Renal cortical epithelial cell (primary cell): Measurements from ENCODE around the gene LRMDA. TPM values are rescaled to one million over a fixed set of nuclear protein-coding genes. Genes with fewer than 3 reads are reported as not detected.
A peak's percentile ranks its signal among the peaks of the same experiment; 100 is the strongest.

Source experiments
- DNase-seq: peaks from one replicate; pipeline ENCODE4 v3.0.0-alpha.2; 2011; ENCODE audit warnings: low read depth
- total RNA-seq: library from RNA; depleted of rRNA; stranded (reverse); fragments of >200 nt; gene quantifications from 2 replicates; pipeline ENCODE4 v1.2.3, GENCODE V29; 2014

The LRMDA gene
- total RNA-seq, 1 donor from 2014 or later: 11.7 TPM

DNA sequence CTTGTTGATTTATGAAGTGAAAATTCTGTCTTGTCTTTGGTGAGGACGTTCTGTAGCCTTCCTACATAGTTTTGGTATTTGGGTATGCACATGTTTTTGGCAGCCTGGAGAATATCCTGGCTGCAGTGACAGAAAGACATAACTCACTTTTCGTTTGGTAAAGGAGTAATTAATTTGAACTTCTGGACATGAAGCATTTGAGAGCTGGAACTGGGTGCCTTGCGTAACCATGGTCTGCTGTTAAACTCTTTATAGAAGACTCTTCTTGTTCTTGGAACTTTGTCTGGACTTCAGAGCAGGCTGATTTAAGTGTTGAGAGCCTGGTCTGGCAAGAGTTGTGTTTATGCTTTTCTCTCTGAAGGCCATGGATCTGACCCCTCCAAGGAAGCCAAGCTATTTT lies 231.3 kb downstream of the LRMDA start:
- DNase-seq: peak; percentile 41

DNA sequence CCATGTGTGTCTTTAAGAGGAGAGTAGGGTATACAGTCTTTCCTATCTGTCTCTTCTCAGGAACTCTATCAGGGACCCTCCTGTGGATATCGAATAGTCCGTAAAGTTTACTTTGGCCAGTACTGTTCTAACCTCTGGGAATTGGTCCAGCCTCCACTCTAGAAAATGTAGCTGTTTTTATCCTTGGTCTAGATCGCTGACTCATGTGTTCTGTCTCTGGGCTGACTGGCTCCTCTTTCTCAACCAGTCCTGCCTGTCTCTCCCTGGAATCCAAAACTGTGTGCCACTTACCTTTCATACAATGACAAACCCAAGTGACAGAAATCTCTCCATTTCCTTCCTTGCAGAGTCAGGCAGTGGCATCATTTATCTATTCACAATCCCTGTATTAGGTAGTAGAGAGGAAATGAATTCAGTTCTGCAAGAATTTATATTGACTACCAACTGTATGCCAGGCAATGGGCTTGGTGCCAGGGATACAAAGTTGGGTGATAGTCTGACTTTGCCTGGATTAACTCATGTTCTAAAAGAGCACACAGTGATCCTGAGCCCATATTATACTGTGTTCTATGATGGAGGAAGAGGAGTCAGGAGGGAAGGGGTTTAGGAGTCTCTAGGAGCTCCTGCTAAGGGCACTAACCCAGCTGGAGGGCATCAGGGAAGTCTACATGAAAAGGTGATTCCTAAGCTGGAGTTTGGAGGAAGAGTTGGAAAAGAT lies 232.7 kb downstream of the LRMDA start:
- peak; percentile 52 for DNase-seq

DNA sequence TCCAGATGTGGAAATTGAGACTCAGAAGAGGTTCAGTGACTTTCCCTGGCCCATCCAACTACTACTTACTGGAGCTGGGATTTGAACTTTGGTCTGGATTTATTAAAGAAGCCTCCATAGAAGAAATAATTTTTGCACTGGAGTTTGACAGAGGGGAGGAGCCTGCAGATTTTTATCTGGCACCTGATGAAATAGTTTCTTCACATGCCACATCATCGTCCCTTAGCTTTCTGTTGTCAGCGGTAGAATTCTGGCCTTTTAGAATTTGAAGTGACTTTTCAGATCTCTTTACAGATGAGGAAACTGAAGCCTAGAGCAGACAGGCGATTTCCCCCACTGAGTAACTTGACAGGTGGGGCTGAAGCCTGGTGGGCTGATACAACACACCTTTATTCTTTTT lies 233.5 kb downstream of the LRMDA start:
- DNase-seq: no peak

DNA sequence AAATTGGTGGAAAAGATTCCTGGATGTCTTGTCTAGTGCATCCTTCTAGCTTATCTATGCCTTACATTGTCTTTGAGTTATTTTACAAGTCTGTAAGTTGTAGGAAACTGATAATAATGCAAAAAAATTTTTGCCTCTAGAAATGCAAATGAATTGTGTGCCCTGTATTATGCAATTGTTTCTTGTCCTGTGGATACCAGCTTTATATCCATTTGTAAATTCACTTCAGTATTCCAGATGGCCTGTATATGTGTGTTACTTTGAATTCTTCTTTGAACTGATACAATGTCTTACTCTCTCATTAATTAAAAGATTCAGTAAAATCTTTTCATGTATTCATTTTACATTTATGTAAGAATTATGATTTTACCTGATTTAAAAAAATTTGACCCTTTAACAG lies 234.3 kb downstream of the LRMDA start:
- no peak for DNase-seq

DNA sequence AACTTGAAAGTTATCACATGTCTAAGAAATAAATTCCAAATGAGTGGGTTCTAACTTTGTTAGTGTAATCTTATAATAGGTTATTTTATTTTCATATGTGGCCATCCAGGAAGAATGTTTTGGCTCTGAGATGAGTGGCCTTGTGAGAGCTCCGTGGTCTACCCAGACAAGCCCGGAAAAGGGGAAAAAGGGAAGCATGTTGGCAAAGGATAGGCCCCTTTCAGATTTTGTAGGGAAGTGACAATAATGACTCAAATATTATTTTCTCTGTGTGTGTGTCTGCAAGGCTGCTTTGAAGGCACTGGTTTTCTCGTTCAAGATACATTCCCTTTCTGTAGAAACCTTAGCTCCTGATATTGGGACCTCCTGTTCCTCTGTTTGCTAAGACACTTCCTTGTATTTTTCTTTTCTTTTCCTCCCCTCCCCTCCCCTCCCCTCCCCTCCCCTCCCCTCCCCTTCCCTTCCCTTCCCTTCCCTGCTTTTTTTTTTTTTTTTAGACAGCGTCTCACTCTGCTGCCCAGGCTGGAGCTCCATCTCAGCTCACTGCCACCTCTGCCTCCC lies 240.8 kb downstream of the LRMDA start:
- no peak for DNase-seq

DNA sequence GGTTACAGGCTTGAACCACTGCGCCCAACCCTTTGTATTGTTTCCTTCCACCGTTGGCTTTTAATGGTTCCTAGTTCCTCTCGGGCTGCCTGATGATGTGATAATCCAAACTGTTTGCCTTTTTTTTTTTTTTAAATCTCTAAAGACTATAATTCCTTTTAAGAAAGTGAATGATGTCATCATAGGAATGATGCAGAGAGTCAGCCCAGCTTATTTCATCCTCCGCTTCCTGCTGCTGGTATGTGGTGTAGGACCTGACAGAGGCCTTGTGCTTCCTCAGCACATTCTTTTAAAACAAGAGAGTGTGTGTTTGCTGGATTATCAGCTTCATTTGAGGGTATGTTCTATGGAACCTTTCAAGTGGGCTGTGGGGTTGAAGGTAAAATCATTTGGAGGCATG lies 241.4 kb downstream of the LRMDA start:
- no peak for DNase-seq

DNA sequence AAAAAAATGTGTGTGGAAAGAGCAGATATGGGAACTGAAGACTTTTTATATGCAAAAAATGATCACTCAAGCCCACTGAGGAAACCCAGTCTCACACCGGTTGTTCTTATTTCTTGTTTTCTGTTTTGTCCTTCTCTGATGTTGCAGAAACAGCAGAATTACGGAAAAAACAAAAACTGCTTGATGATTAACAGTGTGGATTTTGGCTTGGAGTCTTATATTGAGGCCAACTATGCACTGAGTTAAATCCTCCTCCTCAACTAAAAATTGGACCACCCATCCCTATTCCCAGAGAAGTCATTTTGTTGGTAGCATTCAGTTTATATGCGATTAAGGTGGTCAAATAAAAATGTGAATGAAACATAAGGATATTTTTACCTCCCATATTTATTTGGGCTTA lies 246.1 kb downstream of the LRMDA start:
- DNase-seq: no peak

DNA sequence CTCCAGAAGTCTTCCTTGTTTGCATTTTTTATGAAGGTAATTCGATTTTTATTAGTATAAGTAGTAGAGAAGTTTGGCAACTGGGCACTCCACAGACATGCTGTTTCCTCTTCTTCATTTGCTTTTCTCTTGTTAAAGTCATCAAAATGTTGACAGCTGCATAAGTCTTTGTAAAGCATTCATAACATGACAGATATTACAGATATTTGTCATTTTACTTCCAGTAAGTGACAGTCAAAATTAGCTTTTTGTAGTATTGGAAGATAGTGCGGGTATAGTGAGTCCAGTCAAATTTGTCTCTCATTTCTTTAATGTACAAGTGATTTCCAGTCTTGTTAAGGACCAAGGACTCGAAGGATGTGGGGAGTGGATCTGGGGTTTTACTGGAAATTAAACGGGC lies 247.1 kb downstream of the LRMDA start:
- DNase-seq: no peak

DNA sequence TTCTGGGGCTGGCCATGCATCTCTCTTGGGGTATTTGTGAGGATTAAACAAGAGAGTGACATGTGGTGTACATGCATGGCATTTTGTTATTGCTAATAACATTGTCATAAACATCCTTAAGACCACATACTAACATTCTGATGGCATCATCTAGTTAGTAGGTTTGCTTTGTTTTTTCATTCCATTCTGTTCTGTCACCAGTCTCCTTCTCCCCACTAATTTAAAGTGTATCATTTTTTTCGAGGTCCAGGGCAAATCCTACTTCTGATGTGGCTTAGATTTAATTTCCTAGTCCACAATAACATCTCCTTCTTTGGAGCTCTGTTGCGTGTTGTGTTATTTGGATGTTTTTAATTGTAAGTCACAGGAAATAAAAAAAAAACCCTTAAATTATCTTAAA lies 248.1 kb downstream of the LRMDA start:
- no peak for DNase-seq

DNA sequence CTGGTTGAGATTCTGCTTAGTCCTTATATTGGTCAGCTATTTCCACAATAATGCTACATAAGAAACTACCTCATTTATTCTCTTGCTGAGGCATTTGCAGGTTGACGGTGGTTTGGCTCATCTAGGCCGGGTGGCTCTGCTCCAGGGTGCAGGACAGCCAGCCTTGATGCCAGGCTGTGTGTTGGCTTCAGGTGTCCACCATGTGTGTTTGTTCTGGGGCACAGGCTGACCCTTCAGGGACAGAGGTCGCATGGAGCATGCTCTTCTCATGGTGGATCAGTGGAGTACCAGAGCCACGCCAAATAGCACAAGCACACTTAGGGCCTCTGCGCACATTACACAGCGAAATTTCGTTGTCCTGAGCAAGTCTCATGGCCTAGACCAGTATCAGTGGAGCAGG lies 249.9 kb downstream of the LRMDA start:
- no peak for DNase-seq

DNA sequence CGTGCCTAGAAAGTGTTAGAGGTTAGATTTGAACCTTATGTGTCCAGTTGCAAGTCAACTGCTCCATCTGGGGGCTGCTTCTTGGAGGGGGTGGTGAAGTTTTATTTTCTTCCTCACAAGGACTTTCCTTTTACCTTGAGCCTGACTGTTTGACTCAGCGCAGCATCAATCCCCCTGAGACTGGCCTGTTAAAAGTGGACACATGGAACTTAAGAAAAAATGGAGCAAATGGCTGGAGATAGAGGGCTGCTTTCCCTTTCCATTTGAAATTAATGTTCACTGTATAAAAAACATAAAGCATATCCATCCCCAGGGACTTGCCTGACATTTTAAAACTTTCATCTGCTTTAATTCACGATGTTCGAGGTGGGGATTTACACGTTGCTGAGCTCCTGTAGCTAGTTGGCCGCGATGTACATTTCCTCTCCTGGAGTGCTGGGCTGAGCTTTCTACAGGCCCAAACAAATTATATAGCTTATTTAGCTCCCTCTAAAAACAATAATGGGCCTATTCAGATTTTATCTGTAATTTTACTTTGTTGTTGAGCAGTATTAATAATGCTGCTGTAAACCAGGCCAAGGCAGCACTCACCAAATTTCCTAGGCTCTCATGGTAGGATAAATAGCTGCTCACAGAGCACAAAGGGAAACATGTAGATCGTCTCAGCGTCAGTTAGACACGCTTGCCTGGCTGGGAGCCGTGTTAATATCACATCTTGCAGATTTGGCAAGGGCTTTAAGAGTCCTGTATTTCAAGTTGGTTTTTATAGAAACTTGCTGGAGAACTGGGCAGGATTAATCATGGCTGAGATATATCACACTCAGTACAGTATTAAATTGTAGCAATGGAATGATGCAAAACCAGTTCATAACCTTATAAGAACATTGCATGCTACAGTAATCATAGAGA lies 251.5 kb downstream of the LRMDA start:
- peak; percentile 13 for DNase-seq

DNA sequence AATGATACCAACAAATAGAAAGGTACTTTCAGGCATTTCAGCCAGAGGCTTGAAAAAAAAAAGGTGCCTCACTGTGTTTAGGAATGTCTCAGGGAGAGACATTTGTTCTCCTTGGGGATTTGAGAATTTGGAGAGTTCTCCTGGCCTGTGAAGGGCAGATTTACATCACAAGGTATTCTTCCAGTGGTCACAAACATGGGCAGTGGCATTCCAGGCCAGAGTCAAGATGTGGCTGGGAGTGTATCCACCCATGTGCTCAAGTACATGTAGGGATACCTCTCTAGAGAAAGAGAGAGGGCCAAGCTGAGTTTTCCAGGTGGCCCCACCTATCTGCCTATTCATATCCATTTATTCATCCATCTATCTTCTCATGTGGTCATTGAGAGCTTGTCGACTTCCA lies 253.8 kb downstream of the LRMDA start:
- DNase-seq: no peak

DNA sequence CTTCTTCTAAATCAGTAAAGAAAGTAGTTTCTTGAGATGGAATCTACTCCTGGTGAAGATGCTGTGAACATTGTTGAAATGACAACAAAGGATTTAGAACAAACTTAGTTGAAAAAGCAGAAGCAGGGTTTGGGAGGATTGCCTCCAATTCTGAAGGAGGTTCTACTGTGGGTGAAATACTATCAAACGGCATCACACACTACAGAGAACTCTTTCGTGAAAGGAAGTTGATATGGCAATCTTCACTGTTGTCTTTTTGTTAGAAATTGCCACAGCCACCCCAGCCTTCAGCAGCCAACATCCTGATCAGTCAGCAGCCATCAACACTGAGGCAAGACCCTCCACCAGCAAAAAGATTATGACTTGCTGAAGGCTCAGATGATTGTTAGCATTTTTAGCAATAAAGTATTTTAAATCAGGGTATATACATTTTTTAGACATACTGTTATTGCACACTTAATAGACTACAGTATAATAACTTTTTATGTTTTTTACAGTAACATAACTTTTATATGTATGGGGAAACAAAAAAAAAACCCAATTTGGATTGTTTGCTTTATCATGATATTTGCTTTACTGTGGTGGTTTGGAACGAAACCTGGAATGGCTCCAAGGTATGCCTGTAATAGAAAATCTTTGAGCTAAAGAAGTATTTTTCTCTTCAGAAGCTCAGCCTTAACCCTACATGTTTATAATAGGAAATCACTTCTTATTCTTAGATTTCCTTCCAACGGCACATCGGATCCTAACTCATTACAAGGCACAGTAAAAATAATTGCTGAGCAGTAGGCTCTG lies 257.3 kb downstream of the LRMDA start:
- DNase-seq: no peak

DNA sequence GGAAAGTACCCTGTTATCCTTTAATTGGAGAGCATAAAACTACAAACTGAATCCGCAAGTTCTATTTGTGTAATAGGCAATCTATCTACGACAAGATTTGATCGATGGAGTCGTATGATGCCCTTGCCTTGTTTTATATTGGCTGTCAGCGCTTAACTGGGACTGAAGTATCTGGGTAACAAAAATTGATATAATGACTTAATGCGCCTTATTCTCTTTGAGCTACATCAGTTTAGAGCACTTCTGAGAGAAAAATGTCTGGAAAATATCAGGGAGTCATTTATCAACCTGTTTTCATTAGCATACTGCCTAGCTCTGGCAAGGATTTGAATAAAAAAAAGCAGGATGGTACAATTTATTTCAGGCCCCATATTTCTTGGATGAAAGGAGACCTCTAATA lies 262.1 kb downstream of the LRMDA start:
- DNase-seq: no peak

DNA sequence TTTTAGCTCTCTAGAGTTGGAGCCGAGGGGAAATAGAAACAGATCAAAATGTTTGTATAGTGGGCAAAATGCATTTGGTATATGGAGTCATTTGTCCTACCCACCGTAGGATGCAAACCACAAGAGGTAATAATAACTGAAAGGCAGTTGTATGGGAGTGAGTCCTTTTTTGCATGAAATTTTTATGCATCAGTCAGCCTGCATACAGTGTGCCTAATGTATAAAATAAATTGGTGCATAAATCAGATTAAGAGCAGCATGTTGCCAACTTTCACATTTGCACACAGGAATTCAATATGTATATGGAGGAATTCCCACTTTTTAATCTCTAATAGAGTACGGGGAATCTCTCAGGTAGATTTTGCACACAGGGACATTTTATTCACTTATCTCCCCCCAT lies 262.8 kb downstream of the LRMDA start:
- DNase-seq: no peak

DNA sequence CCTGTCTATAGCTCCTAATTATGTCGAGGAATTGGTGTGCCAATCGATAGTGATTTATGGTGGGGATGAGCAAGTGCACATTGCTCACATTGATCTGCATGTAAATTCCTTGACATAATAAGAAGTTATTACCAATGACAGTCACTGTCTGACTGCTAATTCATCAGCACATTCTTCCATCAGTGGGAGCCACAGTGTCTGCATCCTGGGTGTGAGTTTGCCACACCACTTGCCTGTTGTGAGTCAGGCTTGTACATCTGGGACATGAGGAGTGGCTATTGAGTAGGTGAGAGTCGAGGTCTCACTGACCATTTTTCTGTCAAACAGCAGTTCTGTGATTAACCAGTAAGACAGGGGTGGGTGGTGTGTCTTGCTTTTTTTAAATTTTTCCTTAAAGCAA lies 263.4 kb downstream of the LRMDA start:
- DNase-seq: no peak

DNA sequence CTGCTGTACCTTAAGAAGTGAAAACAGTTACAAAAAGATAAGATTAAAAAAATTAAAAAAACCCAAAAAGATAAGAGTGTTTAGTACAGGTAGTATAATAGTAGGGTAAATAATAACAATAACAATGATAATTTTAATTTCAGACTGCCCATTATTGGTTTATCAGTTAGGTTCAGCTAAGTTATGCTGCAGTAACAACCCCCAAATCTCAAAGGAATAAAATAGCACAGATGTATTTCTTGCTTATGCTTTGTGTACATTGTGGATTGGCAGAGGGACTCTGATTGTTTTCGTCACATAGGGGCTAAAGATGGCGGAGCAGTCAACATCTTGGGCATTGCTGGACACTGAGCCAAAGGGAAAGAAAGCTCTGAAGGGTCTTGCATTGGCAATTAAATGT lies 264.6 kb downstream of the LRMDA start:
- no peak for DNase-seq

DNA sequence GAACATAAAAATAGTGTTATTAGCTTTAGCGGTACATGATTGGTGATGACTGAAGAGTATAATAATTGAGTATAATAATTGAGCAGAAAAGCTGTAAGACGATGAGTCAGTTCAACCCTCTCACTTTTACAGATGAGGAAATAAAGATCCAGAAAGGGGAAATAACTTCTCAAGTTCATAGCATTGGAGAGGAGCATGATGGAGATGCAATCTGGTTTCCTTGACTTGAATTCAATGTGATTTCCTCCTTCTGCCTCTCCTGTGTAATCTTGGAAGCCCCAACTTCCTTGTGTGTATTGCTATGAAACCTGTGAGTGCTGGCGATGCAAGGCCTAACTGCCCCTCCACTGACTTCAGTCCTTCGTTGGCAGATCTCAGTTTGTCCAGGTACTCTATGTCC lies 265.1 kb downstream of the LRMDA start:
- DNase-seq: no peak

DNA sequence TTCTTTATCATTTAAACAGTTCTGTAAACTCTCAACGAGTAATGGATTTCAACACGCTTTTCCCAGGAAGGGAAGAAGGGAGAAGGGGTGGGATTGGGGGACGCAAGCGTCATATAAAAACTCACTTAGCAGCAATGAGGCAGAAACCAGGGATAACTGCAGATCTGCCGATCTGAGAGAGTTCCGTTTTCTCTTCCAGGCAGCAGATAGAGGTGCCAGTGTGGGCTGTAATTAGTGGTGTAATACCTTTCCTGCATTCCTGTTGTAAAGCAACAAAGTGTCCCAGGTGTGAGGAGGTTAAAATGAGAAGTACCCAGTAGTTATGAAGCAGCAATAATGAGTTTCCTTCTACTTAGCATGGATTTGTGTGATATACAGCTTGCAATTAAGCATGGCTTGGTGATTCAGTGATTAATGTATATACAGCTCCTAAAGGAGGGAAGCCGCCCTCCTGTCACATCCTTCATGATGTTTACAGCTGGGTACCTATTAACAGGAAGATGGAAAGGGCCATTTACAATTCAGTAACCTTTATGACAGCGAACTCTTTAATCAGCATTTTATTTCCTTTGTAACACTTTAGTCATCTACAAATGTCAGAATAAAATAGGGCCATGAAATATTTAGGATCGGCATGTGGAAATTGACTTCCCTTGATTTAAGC lies 271.9 kb downstream of the LRMDA start:
- no peak for DNase-seq

DNA sequence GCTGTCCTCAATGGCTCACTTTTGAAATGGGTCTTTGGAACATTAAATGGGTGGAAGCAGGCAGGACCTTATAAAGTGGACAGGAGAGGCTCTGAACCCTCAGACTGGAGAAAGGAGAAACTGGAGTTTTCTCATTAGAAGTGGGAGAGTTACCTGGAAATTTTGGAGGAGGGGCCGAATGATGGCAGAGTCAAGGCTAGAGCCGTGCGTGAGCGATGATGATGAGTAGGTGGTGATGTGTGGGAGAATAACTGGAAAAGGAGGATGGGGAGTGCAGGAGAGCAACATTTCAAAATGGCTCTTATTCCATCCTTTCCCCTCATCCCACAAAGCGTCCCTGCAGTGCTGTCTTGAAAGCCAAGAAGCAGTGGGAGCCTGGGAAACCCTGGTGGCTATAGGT lies 274.0 kb downstream of the LRMDA start:
- no peak for DNase-seq

DNA sequence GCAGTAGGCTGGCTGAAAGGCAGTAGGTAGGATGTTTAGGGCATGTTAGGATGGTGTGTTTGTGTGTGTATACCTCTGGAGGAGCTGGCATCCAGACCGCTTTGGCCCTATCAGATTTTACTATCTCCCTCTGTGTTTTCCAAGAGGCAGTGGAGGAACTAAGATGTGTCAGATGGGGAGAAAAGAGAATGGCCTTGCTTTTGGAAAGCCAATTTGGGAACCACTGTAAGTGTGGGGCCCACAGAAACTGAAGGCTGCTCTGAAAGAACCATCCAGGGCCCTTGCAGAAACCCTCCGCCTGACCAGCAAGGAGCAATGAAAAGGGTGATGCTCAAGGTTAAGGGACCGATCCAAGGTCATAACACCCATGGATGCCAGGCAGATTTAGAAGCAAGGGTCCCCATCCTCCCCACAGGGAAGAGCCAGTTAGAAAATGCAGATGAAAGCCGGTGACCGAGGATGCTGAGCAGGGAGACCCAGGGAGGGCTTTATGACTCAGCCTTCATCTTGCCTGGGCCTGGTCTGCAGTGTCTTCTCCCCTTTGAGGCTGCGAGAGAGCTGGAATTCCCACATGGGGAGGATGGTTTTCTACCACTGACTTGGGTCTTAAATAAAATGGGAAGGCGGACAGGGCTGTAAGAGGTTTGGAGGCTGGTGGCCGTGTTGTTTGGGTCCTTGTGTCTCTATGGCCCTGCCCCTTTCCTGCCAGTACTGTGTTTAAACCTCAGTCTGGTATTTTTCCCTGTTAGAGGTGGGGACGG lies 275.8 kb downstream of the LRMDA start:
- DNase-seq: no peak
